HEK293 (cell line): Measurements from ENCODE around the gene GTF2F2.
A peak's percentile ranks its signal among the peaks of the same experiment; 100 is the strongest.

Experiments used
- CTCF ChIA-PET: fragments of 350-600 bp; formaldehyde crosslinking; extraction: SDS; loops from one replicate; lab custom pipeline; 2021; ENCODE audit warnings: antibody characterized with exemption; lab: Yijun Ruan, JAX
- POLR2A ChIA-PET: fragments of 300-600 bp; formaldehyde crosslinking; extraction: SDS; loops from one replicate; lab custom pipeline; 2020; ENCODE audit warnings: antibody characterized with exemption, inconsistent platforms; lab: Yijun Ruan, JAX
- H3K27ac ChIP-seq: fragments of 200-500 bp; sonication (Bioruptor generic); 2 replicates; pipeline ENCODE4 v1.5.1; 2014; ENCODE audit warnings: low read depth, low read length, control low read depth, inconsistent platforms; ENCODE audit errors: extremely low read depth
- H3K36me3 ChIP-seq, 2 experiments: fragments of 200-500 bp in 1 of 2; sonication (Bioruptor generic) in 1 of 2; 1 replicate in 1 of 2; 2 replicates in 1 of 2; pipeline ENCODE4 v1.5.1; 2014 to 2017; ENCODE audit warnings: inconsistent platforms in 2 of 2, low read length in 2 of 2; ENCODE audit not compliant: control insufficient read depth in 2 of 2, insufficient read depth in 1 of 2
- H3K4me1 ChIP-seq: fragments of 200-500 bp; sonication (Bioruptor generic); 2 replicates; pipeline ENCODE4 v1.5.1; 2014; ENCODE audit warnings: mild to moderate bottlenecking, low read length, inconsistent platforms; ENCODE audit not compliant: control insufficient read depth, insufficient read depth
- H3K4me3 ChIP-seq: 2 replicates; pipeline ENCODE4 v1.5.1; 2011; ENCODE audit warnings: low read depth, mild to moderate bottlenecking, control low read depth, low read length, moderate library complexity
- H3K9me3 ChIP-seq: fragments of 200-500 bp; sonication (Bioruptor generic); 2 replicates; pipeline ENCODE4 v1.5.1; 2014; ENCODE audit warnings: low read depth, low read length, inconsistent platforms; ENCODE audit not compliant: control insufficient read depth, insufficient read depth
- PRDM4 ChIP-seq: fragments of 450-650 bp; formaldehyde crosslinking; IDR thresholded peaks from 2 replicates; pipeline ENCODE4 v1.5.1; 2017; ENCODE audit warnings: missing biosample characterization, missing genetic modification characterization
- SCRT2 ChIP-seq: fragments of 450-650 bp; formaldehyde crosslinking; IDR thresholded peaks from 2 replicates; pipeline ENCODE4 v1.5.1; 2016; ENCODE audit warnings: missing biosample characterization, missing genetic modification characterization
- TRIM28 ChIP-seq: IDR thresholded peaks from 2 replicates; pipeline ENCODE4 v1.6.1; 2011; ENCODE audit warnings: low read length, control low read depth, borderline replicate concordance
- ZBTB48 ChIP-seq: fragments of 450-650 bp; formaldehyde crosslinking; IDR thresholded peaks from 2 replicates; pipeline ENCODE4 v1.5.1; 2016; ENCODE audit warnings: missing biosample characterization, missing genetic modification characterization
- ZBTB7A ChIP-seq: fragments of 450-650 bp; formaldehyde crosslinking; IDR thresholded peaks from 2 replicates; pipeline ENCODE4 v1.5.1; 2016; ENCODE audit warnings: low read depth, missing biosample characterization, missing genetic modification characterization
- ZEB2 ChIP-seq: fragments of 450-650 bp; formaldehyde crosslinking; IDR thresholded peaks from 2 replicates; pipeline ENCODE4 v1.5.1; 2016; ENCODE audit warnings: missing biosample characterization, missing genetic modification characterization
- ZFP69B ChIP-seq: fragments of 450-650 bp; formaldehyde crosslinking; IDR thresholded peaks from 2 replicates; pipeline ENCODE4 v1.5.1; 2016; ENCODE audit warnings: missing biosample characterization, missing genetic modification characterization
- ZNF133 ChIP-seq: fragments of 450-650 bp; formaldehyde crosslinking; IDR thresholded peaks from 2 replicates; pipeline ENCODE4 v1.5.1; 2016; ENCODE audit warnings: missing biosample characterization, missing genetic modification characterization
- ZNF138 ChIP-seq: fragments of 450-650 bp; formaldehyde crosslinking; IDR thresholded peaks from 2 replicates; pipeline ENCODE4 v1.5.1; 2016; ENCODE audit warnings: missing biosample characterization, missing genetic modification characterization, borderline replicate concordance
- ZNF175 ChIP-seq: fragments of 450-650 bp; formaldehyde crosslinking; IDR thresholded peaks from 2 replicates; pipeline ENCODE4 v1.5.1; 2016; ENCODE audit warnings: missing biosample characterization, missing genetic modification characterization
- ZNF19 ChIP-seq: fragments of 450-650 bp; formaldehyde crosslinking; IDR thresholded peaks from 2 replicates; pipeline ENCODE4; 2016; ENCODE audit warnings: missing biosample characterization, missing genetic modification characterization, low read depth
- ZNF214 ChIP-seq: fragments of 450-650 bp; formaldehyde crosslinking; IDR thresholded peaks from 2 replicates; pipeline ENCODE4 v1.5.1; 2017; ENCODE audit warnings: missing biosample characterization, mild to moderate bottlenecking, missing genetic modification characterization, borderline replicate concordance
- ZNF223 ChIP-seq: fragments of 450-650 bp; formaldehyde crosslinking; IDR thresholded peaks from 2 replicates; pipeline ENCODE4 v1.5.1; 2016; ENCODE audit warnings: missing biosample characterization, missing genetic modification characterization
- ZNF292 ChIP-seq: fragments of 450-650 bp; formaldehyde crosslinking; IDR thresholded peaks from 2 replicates; pipeline ENCODE4 v1.5.1; 2016; ENCODE audit warnings: low read depth, missing biosample characterization, missing genetic modification characterization, borderline replicate concordance
- ZNF341 ChIP-seq: fragments of 450-650 bp; formaldehyde crosslinking; IDR thresholded peaks from 2 replicates; pipeline ENCODE4; 2016; ENCODE audit warnings: low read depth, missing biosample characterization, missing genetic modification characterization
- ZNF37A ChIP-seq: fragments of 450-650 bp; IDR thresholded peaks from 2 replicates; pipeline ENCODE4 v1.5.1; 2018; ENCODE audit warnings: missing biosample characterization, missing genetic modification characterization
- ZNF423 ChIP-seq: fragments of 450-650 bp; formaldehyde crosslinking; IDR thresholded peaks from 2 replicates; pipeline ENCODE4 v1.5.1; 2016; ENCODE audit warnings: missing biosample characterization, missing genetic modification characterization
- ZNF48 ChIP-seq: fragments of 450-650 bp; formaldehyde crosslinking; IDR thresholded peaks from 2 replicates; pipeline ENCODE4 v1.5.1; 2016; ENCODE audit warnings: missing biosample characterization, missing genetic modification characterization
- ZNF510 ChIP-seq: fragments of 450-650 bp; formaldehyde crosslinking; IDR thresholded peaks from 2 replicates; pipeline ENCODE4 v1.5.1; 2018; ENCODE audit warnings: mild to moderate bottlenecking, missing genetic modification characterization, missing biosample characterization; ENCODE audit not compliant: insufficient replicate concordance
- ZNF514 ChIP-seq: fragments of 450-650 bp; formaldehyde crosslinking; IDR thresholded peaks from 2 replicates; pipeline ENCODE4 v1.5.1; 2016; ENCODE audit warnings: missing biosample characterization, missing genetic modification characterization
- ZNF521 ChIP-seq: fragments of 450-650 bp; formaldehyde crosslinking; IDR thresholded peaks from 2 replicates; pipeline ENCODE4 v1.5.1; 2017; ENCODE audit warnings: missing biosample characterization, mild to moderate bottlenecking, missing genetic modification characterization
- ZNF529 ChIP-seq: fragments of 450-650 bp; formaldehyde crosslinking; IDR thresholded peaks from 2 replicates; pipeline ENCODE4 v1.5.1; 2017; ENCODE audit warnings: missing genetic modification characterization, missing biosample characterization; ENCODE audit not compliant: insufficient replicate concordance
- ZNF530 ChIP-seq: fragments of 450-650 bp; formaldehyde crosslinking; IDR thresholded peaks from 2 replicates; pipeline ENCODE4 v1.5.1; 2016; ENCODE audit warnings: low read depth, missing biosample characterization, missing genetic modification characterization
- ZNF654 ChIP-seq: fragments of 450-650 bp; formaldehyde crosslinking; IDR thresholded peaks from 2 replicates; pipeline ENCODE4 v1.5.1; 2016; ENCODE audit warnings: low read depth, missing biosample characterization, missing genetic modification characterization
- ZNF658 ChIP-seq: fragments of 450-650 bp; formaldehyde crosslinking; IDR thresholded peaks from 2 replicates; pipeline ENCODE4; 2016; ENCODE audit warnings: missing biosample characterization, missing genetic modification characterization
- ZNF707 ChIP-seq: fragments of 450-650 bp; formaldehyde crosslinking; IDR thresholded peaks from 2 replicates; pipeline ENCODE4 v1.5.1; 2016; ENCODE audit warnings: missing biosample characterization, missing genetic modification characterization
- ZNF76 ChIP-seq: fragments of 450-650 bp; formaldehyde crosslinking; IDR thresholded peaks from 2 replicates; pipeline ENCODE4; 2016; ENCODE audit warnings: low read depth, missing biosample characterization, missing genetic modification characterization, borderline replicate concordance
- TF ChIP-seq, protein P1 (sequence below): fragments of 450-650 bp; formaldehyde crosslinking; IDR thresholded peaks from 2 replicates; pipeline ENCODE4 v1.5.1; 2016; ENCODE audit warnings: missing biosample characterization, missing genetic modification characterization

Gene GTF2F2

GRCh38 chr13:45133396-45134118 lies 13.2 kb downstream of the GTF2F2 start (continued):
- TF ChIP-seq PRDM4 (tag by site-specific recombination) (no peak), ZNF707 (tag by site-specific recombination) (no peak), TRIM28 (peak; percentile 66; the same call in 1 of the 2 replicates), ZNF529 (tag by site-specific recombination) (peak; percentile 28), ZNF76 (tag by site-specific recombination) (no peak), ZNF514 (tag by site-specific recombination) (no peak), ZBTB48 (tag by site-specific recombination) (no peak), ZNF658 (tag by site-specific recombination) (no peak)
- TF ChIP-seq, protein P1, sequence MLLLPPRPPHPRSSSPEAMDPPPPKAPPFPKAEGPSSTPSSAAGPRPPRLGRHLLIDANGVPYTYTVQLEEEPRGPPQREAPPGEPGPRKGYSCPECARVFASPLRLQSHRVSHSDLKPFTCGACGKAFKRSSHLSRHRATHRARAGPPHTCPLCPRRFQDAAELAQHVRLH (tag by site-specific recombination), result no peak

DNA sequence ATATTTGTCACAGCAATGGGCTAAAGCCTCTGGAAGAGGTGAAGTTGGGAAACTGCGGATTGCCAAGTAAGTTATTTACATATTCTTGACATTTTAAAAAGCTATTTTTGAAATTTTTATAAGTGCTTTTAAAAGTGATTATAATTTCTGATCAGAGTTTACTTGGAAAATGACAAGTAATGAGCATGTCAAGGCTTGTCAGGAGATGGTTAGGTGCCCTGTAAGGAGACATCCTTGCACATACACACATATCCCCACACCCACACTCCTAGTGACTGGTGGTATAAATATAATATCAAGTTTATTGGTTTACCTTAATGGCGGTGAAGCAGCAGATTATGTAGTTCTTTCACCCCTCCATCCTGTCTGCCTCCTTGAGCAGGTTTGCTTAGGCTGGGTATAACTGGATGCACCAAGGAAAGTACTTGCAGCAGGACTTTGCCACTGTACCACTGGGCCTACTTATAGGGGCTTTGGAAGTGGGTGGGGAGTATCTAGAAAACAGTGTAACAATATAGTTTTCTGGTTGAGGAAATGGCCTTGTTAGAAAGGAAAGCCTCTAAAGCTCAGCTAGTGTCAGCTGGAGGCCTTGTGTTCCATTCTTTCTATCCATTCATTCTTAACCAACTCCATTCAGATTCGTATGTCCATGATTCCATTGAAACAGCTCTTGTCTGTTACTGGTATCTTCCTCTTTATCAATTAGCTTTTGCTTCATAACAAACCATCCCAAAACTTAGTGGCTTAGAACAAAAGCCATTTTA lies 16.6 kb downstream of the GTF2F2 start:
- peaks cover 0 to 13% of the 10 kb centered on the region in 2 experiments; a peak in 1 of 3 replicates for H3K36me3 ChIP-seq
- H3K4me3 ChIP-seq, result no peak overlapping the region
- H3K4me1 ChIP-seq, result peaks cover 3% of the 10 kb centered on the region; the same call in 1 of the 2 replicates
- ChIA-PET CTCF (interaction anchor here (0.6 to 1.2 kb wide), 2 partner anchors 68 to 105 kb away, joined by 3 read pairs; no protein-coding TSS in a partner anchor), POLR2A (no interaction called here)
- H3K9me3 ChIP-seq, result no peaks in the 10 kb centered on the region
- TF ChIP-seq ZNF521 (tag by site-specific recombination) (no peak), ZNF214 (tag by site-specific recombination) (no peak), ZEB2 (tag by site-specific recombination) (no peak), ZNF223 (tag by site-specific recombination) (no peak), ZFP69B (tag by site-specific recombination) (no peak), ZNF423 (no peak), ZNF510 (tag by site-specific recombination) (no peak), ZNF19 (tag by site-specific recombination) (no peak), ZNF341 (tag by site-specific recombination) (no peak), ZNF37A (tag by site-specific recombination) (no peak), ZNF138 (tag by site-specific recombination) (no peak), ZNF133 (no peak), ZBTB7A (tag by site-specific recombination) (no peak), ZNF48 (tag by site-specific recombination) (no peak), ZNF654 (no peak), ZNF530 (tag by site-specific recombination) (no peak), SCRT2 (tag by site-specific recombination) (no peak), ZNF292 (tag by site-specific recombination) (no peak), ZNF175 (tag by site-specific recombination) (no peak)
- no peak overlapping the region for H3K27ac ChIP-seq
